Measurements from ENCODE around the gene MAPKAPK3.

GRCh38 chr3:50656417-50657195 is 39.7 kb downstream of the MAPKAPK3 start:
- TF ChIP-seq POLR2AphosphoS5 (IDR thresholded peaks at IDR 0.05) (no peak), CTCF (IDR thresholded peaks at IDR 0.05) (no peak), POLR2A (IDR thresholded peaks at IDR 0.05) (no peak), EP300 (IDR thresholded peaks at IDR 0.05) (no peak)

Data from upper lobe of left lung (tissue), 4 donors.